Calu3 (cell line): ENCODE data around the gene LARGE1. TPM values are rescaled to one million over a fixed set of nuclear protein-coding genes. Genes with fewer than 3 reads are reported as not detected.

Experiments
- BruUV-seq: library from RNA; stranded (reverse); fragments of 400-500 nt; replicated peaks from 2 replicates; lab custom pipeline; 2021; lab: Mats Ljungman, UMichigan
- CTCF ChIA-PET: fragments of 300-600 bp; sonication (Branson Sonifier 250); formaldehyde crosslinking; loops from one replicate; lab custom pipeline; 2022; ENCODE audit warnings: antibody characterized with exemption; lab: Charles Lee
- DNase-seq: peaks from one replicate; pipeline ENCODE4 v3.0.0; 2022
- H3K27ac Mint-ChIP-seq: one replicate; pipeline ENCODE4 v1.8.0; 2022; ENCODE audit warnings: mixed read lengths; ENCODE audit not compliant: unreplicated experiment
- H3K27me3 Mint-ChIP-seq: one replicate; pipeline ENCODE4 v1.8.0; 2022; ENCODE audit warnings: mixed read lengths; ENCODE audit not compliant: unreplicated experiment
- H3K36me3 Mint-ChIP-seq: one replicate; pipeline ENCODE4 v1.8.0; 2022; ENCODE audit warnings: mild to moderate bottlenecking, moderate library complexity, mixed read lengths; ENCODE audit not compliant: insufficient read depth, unreplicated experiment
- H3K4me1 Mint-ChIP-seq: one replicate; pipeline ENCODE4 v1.8.0; 2022; ENCODE audit warnings: mild to moderate bottlenecking, low read depth, mixed read lengths; ENCODE audit not compliant: unreplicated experiment
- H3K4me3 Mint-ChIP-seq: one replicate; pipeline ENCODE4 v1.8.0; 2022; ENCODE audit warnings: mild to moderate bottlenecking, low read depth, moderate library complexity, mixed read lengths; ENCODE audit not compliant: unreplicated experiment
- H3K9me3 Mint-ChIP-seq: one replicate; pipeline ENCODE4 v1.8.0; 2022; ENCODE audit warnings: low read depth, mixed read lengths; ENCODE audit not compliant: unreplicated experiment
- CTCF ChIP-seq: fragments of 200-600 bp; IDR thresholded peaks from one replicate; pipeline ENCODE4 v1.8.0; 2022; ENCODE audit warnings: antibody characterized with exemption; ENCODE audit not compliant: unreplicated experiment
- intact Hi-C: fragments of 100-400 bp; cut with micrococcal nuclease; formaldehyde crosslinking; loops from one replicate; pipeline ENCODE4 v1.10.0; 2022; ENCODE audit not compliant: unreplicated experiment
- total RNA-seq: library from RNA; stranded (reverse); gene quantifications from 2 replicates; pipeline ENCODE4 v1.2.3, GENCODE V29; 2022

LARGE1 gene
- total RNA-seq, 1 experiment from 2014 or later = 11.6 TPM

- no peak for DNase-seq
- Mint-ChIP-seq H3K9me3 (peaks cover 19% of the 10 kb centered on the region), H3K4me1 (no peaks in the 10 kb centered on the region), H3K36me3 (no peaks in the 10 kb centered on the region), H3K27me3 (no peaks in the 10 kb centered on the region), H3K27ac (no peak overlapping the region), H3K4me3 (no peak overlapping the region)
- no TSS peak for BruUV-seq
- intact Hi-C loops = no loop called here
- CTCF ChIA-PET = no interaction called here
- TF ChIP-seq CTCF = no peak
These were observed 132.4 kb downstream of the LARGE1 start for GRCh38 chr22:33787645-33788456.

- H3K36me3 Mint-ChIP-seq = no peaks in the 10 kb centered on the region
- no peak overlapping the region for H3K27ac Mint-ChIP-seq
- no peak overlapping the region for H3K4me3 Mint-ChIP-seq
- BruUV-seq = no TSS peak
- no peaks in the 10 kb centered on the region for H3K27me3 Mint-ChIP-seq
- intact Hi-C loops = no loop called here
- H3K9me3 Mint-ChIP-seq = peaks cover 14% of the 10 kb centered on the region
- TF ChIP-seq CTCF = no peak
- CTCF ChIA-PET = no interaction called here
- no peaks in the 10 kb centered on the region for H3K4me1 Mint-ChIP-seq
- DNase-seq = no peak
These were observed 134.1 kb downstream of the LARGE1 start for GRCh38 chr22:33786149-33786548.

- TF ChIP-seq CTCF = no peak
- no peak for DNase-seq
- Mint-ChIP-seq H3K9me3 (peaks cover 12% of the 10 kb centered on the region), H3K36me3 (no peaks in the 10 kb centered on the region), H3K4me1 (no peaks in the 10 kb centered on the region), H3K27ac (no peak overlapping the region), H3K27me3 (no peaks in the 10 kb centered on the region), H3K4me3 (no peak overlapping the region)
- intact Hi-C loops = no loop called here
- no TSS peak for BruUV-seq
- CTCF ChIA-PET = no interaction called here
These were observed 134.8 kb downstream of the LARGE1 start for GRCh38 chr22:33785283-33785968.

- H3K4me3 Mint-ChIP-seq = no peak overlapping the region
- H3K36me3 Mint-ChIP-seq = no peaks in the 10 kb centered on the region
- no peaks in the 10 kb centered on the region for H3K4me1 Mint-ChIP-seq
- no TSS peak for BruUV-seq
- H3K27me3 Mint-ChIP-seq = no peaks in the 10 kb centered on the region
- peaks cover 6% of the 10 kb centered on the region for H3K9me3 Mint-ChIP-seq
- CTCF ChIA-PET = no interaction called here
- intact Hi-C loops = no loop called here
- no peak overlapping the region for H3K27ac Mint-ChIP-seq
- no peak for TF ChIP-seq CTCF
- no peak for DNase-seq
These were observed 138.9 kb downstream of the LARGE1 start for GRCh38 chr22:33781411-33781810.
